ENCODE results near the gene CDH23.

The CDH23 gene

DNA sequence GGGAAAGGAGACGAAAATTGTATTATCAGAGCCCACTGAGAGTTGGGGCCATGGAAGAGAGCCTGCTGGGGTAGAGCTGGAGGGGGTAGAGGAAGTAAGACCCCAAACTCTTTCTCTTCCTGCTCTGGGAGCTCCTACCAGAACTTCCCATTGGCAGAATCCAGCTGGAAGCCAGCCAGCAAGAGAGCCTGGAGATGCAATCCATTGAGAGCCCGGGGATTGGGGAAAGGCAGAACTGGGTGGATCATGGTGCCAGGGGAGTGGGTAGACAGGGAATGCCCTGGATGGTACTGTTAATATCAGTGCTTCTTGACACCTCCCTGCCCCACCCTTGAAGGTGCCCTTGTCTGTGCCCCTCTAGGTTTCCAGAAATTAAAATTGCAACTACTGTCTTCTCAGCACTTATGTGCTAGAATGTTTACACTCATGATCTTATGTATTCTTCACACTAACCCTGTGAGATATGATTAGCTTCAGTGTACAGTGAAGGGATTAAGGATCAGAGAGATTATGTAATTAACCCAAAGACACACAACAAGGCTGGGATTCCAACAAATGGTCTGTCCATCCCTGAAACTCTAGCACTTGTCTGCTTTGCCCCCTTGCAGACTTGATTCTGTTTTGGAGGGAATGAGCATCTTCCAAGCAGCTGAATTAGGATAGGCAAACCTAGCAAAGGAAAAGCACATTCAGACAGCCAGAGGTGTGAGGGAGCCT, 168.7 kb downstream of the CDH23 start:
- Histone ChIP-seq H3K9me3 (ENCODE audit: insufficient read depth, low read length) (no peaks in the 10 kb centered on the region), H3K9ac (ENCODE audit: insufficient read length, low read depth) (no peak overlapping the region), H3K4me3 (ENCODE audit: insufficient read length, low read depth) (no peak overlapping the region), H3K36me3 (ENCODE audit: insufficient read depth, insufficient read length, low read length) (no peaks in the 10 kb centered on the region), H3K4me1 (ENCODE audit: insufficient read depth, insufficient read length) (peaks cover 16% of the 10 kb centered on the region), H3K27me3 (ENCODE audit: insufficient read depth, insufficient read length) (no peaks in the 10 kb centered on the region)
- TF ChIP-seq ZNF274 (IDR thresholded peaks at IDR 0.05; ENCODE audit: low read depth, low read length) (no peak), SUZ12 (IDR thresholded peaks at IDR 0.05; ENCODE audit: extremely low read depth, insufficient read depth, insufficient read length) (no peak), YY1 (IDR thresholded peaks at IDR 0.05; ENCODE audit: insufficient read depth, insufficient read length) (no peak)
- DNase-seq (ENCODE audit: low read depth, low spot score): no peak

DNA sequence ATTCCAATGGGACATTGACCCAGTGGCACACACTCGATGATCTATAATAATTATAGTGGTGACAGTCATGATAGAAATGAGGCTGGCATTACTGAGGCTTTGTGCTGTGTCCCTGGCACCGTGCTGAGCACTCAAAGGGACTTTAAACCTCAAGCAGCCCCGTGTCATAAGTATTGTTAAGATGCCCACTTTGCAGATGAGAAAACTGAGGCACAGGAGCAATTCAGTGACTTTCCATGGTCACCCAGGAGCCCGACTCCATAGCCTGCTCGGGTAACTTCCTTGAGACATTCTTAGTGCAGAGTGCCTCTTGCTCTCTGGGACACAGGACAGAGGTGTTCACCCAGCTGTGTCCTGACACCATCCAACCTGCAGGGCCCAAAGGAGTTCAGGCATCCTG, 170.3 kb downstream of the CDH23 start:
- H3K4me3 ChIP-seq (ENCODE audit: insufficient read length, low read depth): no peak overlapping the region
- no peak for DNase-seq (ENCODE audit: low read depth, low spot score)
- H3K27me3 ChIP-seq (ENCODE audit: insufficient read depth, insufficient read length): no peaks in the 10 kb centered on the region
- TF ChIP-seq SUZ12 (IDR thresholded peaks at IDR 0.05; ENCODE audit: extremely low read depth, insufficient read depth, insufficient read length) (no peak), ZNF274 (IDR thresholded peaks at IDR 0.05; ENCODE audit: low read depth, low read length) (no peak), YY1 (IDR thresholded peaks at IDR 0.05; ENCODE audit: insufficient read depth, insufficient read length) (no peak)
- H3K9ac ChIP-seq (ENCODE audit: insufficient read length, low read depth): no peak overlapping the region
- peaks cover 16% of the 10 kb centered on the region for H3K4me1 ChIP-seq (ENCODE audit: insufficient read depth, insufficient read length)
- H3K9me3 ChIP-seq (ENCODE audit: insufficient read depth, low read length): no peaks in the 10 kb centered on the region
- peaks cover 5% of the 10 kb centered on the region for H3K36me3 ChIP-seq (ENCODE audit: insufficient read depth, insufficient read length, low read length)

DNA sequence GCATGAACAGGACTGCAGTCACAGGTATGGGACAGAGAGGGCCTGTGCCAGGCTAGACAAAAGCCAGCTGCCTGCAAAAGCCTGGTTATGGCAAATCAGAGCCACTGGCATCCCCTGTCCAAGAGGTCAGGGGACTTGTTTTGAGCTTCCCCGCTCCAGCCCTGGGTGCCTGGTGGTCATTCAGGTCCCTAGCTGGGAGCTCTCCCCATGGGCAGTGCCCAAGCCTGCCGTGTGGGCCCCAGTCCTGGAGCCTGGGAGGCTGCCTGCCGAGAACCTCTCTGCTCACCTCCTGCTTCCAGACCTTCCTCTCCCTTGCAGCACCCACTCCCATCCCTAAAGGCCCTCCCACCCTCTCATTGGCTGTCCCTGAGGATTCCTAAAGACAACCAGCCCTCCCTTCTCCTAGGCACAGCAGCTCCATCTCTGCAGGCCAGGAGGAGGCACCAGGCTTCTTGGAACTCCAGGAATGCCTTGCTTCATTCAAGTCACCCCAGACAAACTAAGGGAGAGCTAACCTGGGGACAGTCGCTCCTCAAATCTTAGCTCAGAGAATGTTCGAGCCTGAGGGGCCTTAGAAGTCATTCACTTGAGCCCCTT, 172.3 kb downstream of the CDH23 start:
- Histone ChIP-seq H3K9ac (ENCODE audit: insufficient read length, low read depth) (no peak overlapping the region), H3K27me3 (ENCODE audit: insufficient read depth, insufficient read length) (no peaks in the 10 kb centered on the region), H3K4me1 (ENCODE audit: insufficient read depth, insufficient read length) (peaks cover 13% of the 10 kb centered on the region), H3K9me3 (ENCODE audit: insufficient read depth, low read length) (no peaks in the 10 kb centered on the region), H3K4me3 (ENCODE audit: insufficient read length, low read depth) (no peak overlapping the region), H3K36me3 (ENCODE audit: insufficient read depth, insufficient read length, low read length) (peaks cover 7% of the 10 kb centered on the region)
- DNase-seq (ENCODE audit: low read depth, low spot score): no peak
- no peak for TF ChIP-seq YY1 (IDR thresholded peaks at IDR 0.05; ENCODE audit: insufficient read depth, insufficient read length)
- no peak for TF ChIP-seq ZNF274 (IDR thresholded peaks at IDR 0.05; ENCODE audit: low read depth, low read length)
- no peak for TF ChIP-seq SUZ12 (IDR thresholded peaks at IDR 0.05; ENCODE audit: extremely low read depth, insufficient read depth, insufficient read length)

DNA sequence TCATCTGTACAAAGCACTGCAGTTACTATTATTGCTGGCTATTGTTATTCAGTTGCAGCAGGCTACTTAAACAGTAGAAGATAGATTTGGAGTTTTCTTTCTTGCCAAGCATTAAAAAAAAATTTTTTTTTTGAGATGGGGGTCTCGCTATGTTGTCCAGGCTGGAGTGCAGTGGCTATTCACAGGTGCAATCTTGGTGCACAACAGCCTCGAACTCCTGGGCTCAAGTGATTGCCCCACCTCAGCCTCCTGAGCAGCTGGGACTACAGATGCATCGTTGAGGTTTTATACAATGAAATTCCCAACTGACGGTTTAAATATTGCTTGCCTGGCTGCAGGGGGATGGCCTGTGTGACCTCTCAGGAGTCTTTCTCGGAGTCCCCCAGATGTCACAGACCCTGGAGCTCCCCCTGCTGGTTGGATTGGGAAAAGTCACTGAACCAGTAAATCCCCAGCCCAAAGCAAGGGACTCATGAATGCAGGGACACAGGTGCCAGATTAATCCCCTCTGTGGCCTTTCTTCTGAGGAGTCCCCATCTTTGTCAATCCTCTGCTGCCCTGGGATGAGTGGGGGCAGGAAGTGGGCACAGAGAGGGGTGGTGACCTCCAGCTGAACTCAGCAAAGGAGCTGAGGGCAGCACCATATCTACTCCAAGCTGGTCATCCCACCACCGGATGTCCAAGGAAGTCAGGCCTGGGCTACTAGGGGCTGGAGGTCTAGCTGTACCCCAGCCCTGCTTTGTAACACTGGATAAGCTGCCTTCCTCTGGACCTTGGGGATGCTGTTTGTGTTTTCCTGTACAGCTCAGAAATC, 173.3 kb downstream of the CDH23 start:
- H3K36me3 ChIP-seq (ENCODE audit: insufficient read depth, insufficient read length, low read length): peaks cover 7% of the 10 kb centered on the region
- no peak overlapping the region for H3K9ac ChIP-seq (ENCODE audit: insufficient read length, low read depth)
- peaks cover 18% of the 10 kb centered on the region for H3K4me1 ChIP-seq (ENCODE audit: insufficient read depth, insufficient read length)
- TF ChIP-seq YY1 (IDR thresholded peaks at IDR 0.05; ENCODE audit: insufficient read depth, insufficient read length) (no peak), ZNF274 (IDR thresholded peaks at IDR 0.05; ENCODE audit: low read depth, low read length) (no peak), SUZ12 (IDR thresholded peaks at IDR 0.05; ENCODE audit: extremely low read depth, insufficient read depth, insufficient read length) (no peak)
- H3K4me3 ChIP-seq (ENCODE audit: insufficient read length, low read depth): no peak overlapping the region
- DNase-seq (ENCODE audit: low read depth, low spot score): peak; percentile 63
- H3K9me3 ChIP-seq (ENCODE audit: insufficient read depth, low read length): no peaks in the 10 kb centered on the region
- H3K27me3 ChIP-seq (ENCODE audit: insufficient read depth, insufficient read length): no peaks in the 10 kb centered on the region

GRCh38 chr10:71571460-71572175, 174.9 kb downstream of the CDH23 start:
- Histone ChIP-seq H3K36me3 (ENCODE audit: insufficient read depth, insufficient read length, low read length) (peaks cover 7% of the 10 kb centered on the region), H3K27me3 (ENCODE audit: insufficient read depth, insufficient read length) (no peaks in the 10 kb centered on the region), H3K4me3 (ENCODE audit: insufficient read length, low read depth) (no peak overlapping the region), H3K4me1 (ENCODE audit: insufficient read depth, insufficient read length) (peaks cover 26% of the 10 kb centered on the region), H3K9ac (ENCODE audit: insufficient read length, low read depth) (no peak overlapping the region), H3K9me3 (ENCODE audit: insufficient read depth, low read length) (no peaks in the 10 kb centered on the region)
- TF ChIP-seq YY1 (IDR thresholded peaks at IDR 0.05; ENCODE audit: insufficient read depth, insufficient read length) (no peak), ZNF274 (IDR thresholded peaks at IDR 0.05; ENCODE audit: low read depth, low read length) (no peak), SUZ12 (IDR thresholded peaks at IDR 0.05; ENCODE audit: extremely low read depth, insufficient read depth, insufficient read length) (no peak)
- DNase-seq (ENCODE audit: low read depth, low spot score): no peak

- no peak overlapping the region for H3K9ac ChIP-seq (ENCODE audit: insufficient read length, low read depth)
- no peak for TF ChIP-seq YY1 (IDR thresholded peaks at IDR 0.05; ENCODE audit: insufficient read depth, insufficient read length)
- TF ChIP-seq SUZ12 (IDR thresholded peaks at IDR 0.05; ENCODE audit: extremely low read depth, insufficient read depth, insufficient read length): no peak
- TF ChIP-seq ZNF274 (IDR thresholded peaks at IDR 0.05; ENCODE audit: low read depth, low read length): no peak
- H3K27me3 ChIP-seq (ENCODE audit: insufficient read depth, insufficient read length): no peaks in the 10 kb centered on the region
- H3K4me1 ChIP-seq (ENCODE audit: insufficient read depth, insufficient read length): peaks cover 22% of the 10 kb centered on the region
- peaks cover 7% of the 10 kb centered on the region for H3K36me3 ChIP-seq (ENCODE audit: insufficient read depth, insufficient read length, low read length)
- no peaks in the 10 kb centered on the region for H3K9me3 ChIP-seq (ENCODE audit: insufficient read depth, low read length)
- H3K4me3 ChIP-seq (ENCODE audit: insufficient read length, low read depth): no peak overlapping the region
- DNase-seq (ENCODE audit: low read depth, low spot score): no peak
Measured at GRCh38 chr10:71572962-71573361, 176.2 kb downstream of the CDH23 start.

All from NT2/D1 (cell line).